MCF 10A (cell line): Measurements from ENCODE around the gene TSPAN17. TPM values are rescaled to one million over a fixed set of nuclear protein-coding genes. Genes with fewer than 3 reads are reported as not detected.

ENCODE experiments used
- BruUV-seq: library from RNA; stranded (reverse); fragments of 400-500 nt; replicated peaks from 2 replicates; lab custom pipeline; 2021; lab: Mats Ljungman, UMichigan
- CTCF ChIA-PET: fragments of 300-600 bp; sonication (Branson Sonifier 250); formaldehyde crosslinking; extraction: SDS; loops from one replicate; lab custom pipeline; 2021; ENCODE audit warnings: antibody characterized with exemption, inconsistent platforms; lab: Yijun Ruan, JAX
- POLR2A ChIA-PET: fragments of 300-600, 350-650 bp; sonication (Branson Sonifier 250); formaldehyde crosslinking; extraction: SDS; loops from one replicate; lab custom pipeline; 2020; ENCODE audit warnings: antibody characterized with exemption, inconsistent platforms; lab: Yijun Ruan, JAX
- DNase-seq: peaks from one replicate; pipeline ENCODE4 v3.0.0-alpha.2; 2018; ENCODE audit not compliant: unreplicated experiment
- H3K27ac Mint-ChIP-seq: one replicate; pipeline ENCODE4 v1.8.0; 2022; ENCODE audit warnings: mild to moderate bottlenecking, low read depth, mixed read lengths; ENCODE audit not compliant: unreplicated experiment
- H3K27me3 Mint-ChIP-seq: one replicate; pipeline ENCODE4 v1.8.0; 2022; ENCODE audit warnings: mixed read lengths; ENCODE audit not compliant: insufficient read depth, unreplicated experiment
- H3K36me3 Mint-ChIP-seq: one replicate; pipeline ENCODE4 v1.8.0; 2022; ENCODE audit warnings: mild to moderate bottlenecking, moderate library complexity, mixed read lengths; ENCODE audit not compliant: insufficient read depth, unreplicated experiment
- H3K4me1 Mint-ChIP-seq: one replicate; pipeline ENCODE4 v1.8.0; 2022; ENCODE audit warnings: mixed read lengths; ENCODE audit not compliant: insufficient read depth, unreplicated experiment
- H3K4me3 Mint-ChIP-seq: one replicate; pipeline ENCODE4 v1.8.0; 2022; ENCODE audit warnings: mild to moderate bottlenecking, moderate library complexity, mixed read lengths; ENCODE audit not compliant: unreplicated experiment
- H3K9me3 Mint-ChIP-seq: one replicate; pipeline ENCODE4 v1.8.0; 2022; ENCODE audit warnings: mixed read lengths; ENCODE audit not compliant: unreplicated experiment
- CTCF ChIP-seq: fragments of 200-600 bp; IDR thresholded peaks from one replicate; pipeline ENCODE4 v1.8.0; 2022; ENCODE audit warnings: antibody characterized with exemption, mild to moderate bottlenecking; ENCODE audit not compliant: unreplicated experiment
- intact Hi-C: fragments of 100-400 bp; cut with micrococcal nuclease; formaldehyde crosslinking; loops from 2 replicates; pipeline ENCODE4 v1.14.1; 2022
- total RNA-seq: library from RNA; stranded (reverse); gene quantifications from 2 replicates; pipeline ENCODE4 v1.2.3, GENCODE V29; 2022

The TSPAN17 gene
- total RNA-seq, 1 experiment from 2014 or later, result 36.7 TPM

GRCh38 chr5:176616511-176616910, 30.8 kb upstream of the TSPAN17 start:
- peaks cover 39% of the 10 kb centered on the region for H3K27me3 Mint-ChIP-seq
- ChIA-PET CTCF (interaction anchor here (0.6 to 1.0 kb wide), 2 partner anchors 41 to 73 kb away, joined by 3 read pairs; no protein-coding TSS in a partner anchor), POLR2A (interaction anchor here (0.7 kb wide), 1 partner anchor 43 kb away, joined by 3 read pairs; no protein-coding TSS in a partner anchor)
- H3K27ac Mint-ChIP-seq, result no peak overlapping the region
- H3K9me3 Mint-ChIP-seq, result no peaks in the 10 kb centered on the region
- no TSS peak for BruUV-seq
- H3K4me1 Mint-ChIP-seq, result peaks cover 27% of the 10 kb centered on the region
- H3K36me3 Mint-ChIP-seq, result no peaks in the 10 kb centered on the region
- TF ChIP-seq CTCF, result no peak
- DNase-seq, result no peak
- H3K4me3 Mint-ChIP-seq, result no peak overlapping the region
- intact Hi-C loops, result no loop called here

- POLR2A ChIA-PET, result no interaction called here
- no TSS peak for BruUV-seq
- Mint-ChIP-seq H3K4me1 (peaks cover 20% of the 10 kb centered on the region), H3K36me3 (no peaks in the 10 kb centered on the region), H3K27ac (no peak overlapping the region), H3K4me3 (no peak overlapping the region), H3K9me3 (no peaks in the 10 kb centered on the region), H3K27me3 (peaks cover 39% of the 10 kb centered on the region)
- CTCF ChIA-PET, result interaction anchor here (0.9 kb wide), 1 partner anchor 76 kb away, joined by 3 read pairs; no protein-coding TSS in a partner anchor
- intact Hi-C loops, result no loop called here
- DNase-seq, result no peak
- TF ChIP-seq CTCF, result no peak
These were observed 28.5 kb upstream of the TSPAN17 start for GRCh38 chr5:176618783-176619182.

GRCh38 chr5:176619203-176619568, 28.1 kb upstream of the TSPAN17 start:
- Mint-ChIP-seq H3K27me3 (peaks cover 39% of the 10 kb centered on the region), H3K4me1 (peaks cover 16% of the 10 kb centered on the region), H3K36me3 (no peaks in the 10 kb centered on the region), H3K4me3 (no peak overlapping the region), H3K27ac (no peak overlapping the region), H3K9me3 (no peaks in the 10 kb centered on the region)
- POLR2A ChIA-PET, result no interaction called here
- intact Hi-C loops, result no loop called here
- no peak for DNase-seq
- TF ChIP-seq CTCF, result no peak
- CTCF ChIA-PET, result interaction anchor here (0.9 kb wide), 1 partner anchor 77 kb away, joined by 3 read pairs; no protein-coding TSS in a partner anchor
- no TSS peak for BruUV-seq

- Mint-ChIP-seq H3K27me3 (peaks cover 39% of the 10 kb centered on the region), H3K36me3 (no peaks in the 10 kb centered on the region), H3K9me3 (no peaks in the 10 kb centered on the region), H3K4me1 (peaks cover 12% of the 10 kb centered on the region), H3K4me3 (no peak overlapping the region), H3K27ac (no peak overlapping the region)
- DNase-seq, result no peak
- no peak for TF ChIP-seq CTCF
- ChIA-PET POLR2A (no interaction called here), CTCF (no interaction called here)
- no TSS peak for BruUV-seq
- intact Hi-C loops, result no loop called here
These were observed 27.5 kb upstream of the TSPAN17 start for GRCh38 chr5:176619569-176620332.
